CD8-positive, alpha-beta memory T cell (primary cell): Measurements from ENCODE around the gene TEX28. TPM values are rescaled to one million over a fixed set of nuclear protein-coding genes. Genes with fewer than 3 reads are reported as not detected.

ENCODE experiments used
- CTCF ChIA-PET: fragments of 350-600 bp; sonication (Branson Sonifier 250); formaldehyde crosslinking; loops from one replicate; lab custom pipeline; 2021; ENCODE audit warnings: antibody characterized with exemption; lab: Charles Lee
- POLR2A ChIA-PET: fragments of 350-600 bp; sonication (Branson Sonifier 250); formaldehyde crosslinking; loops from one replicate; lab custom pipeline; 2021; ENCODE audit warnings: antibody characterized with exemption; lab: Charles Lee
- DNase-seq, 5 donors: peaks; one replicate each; pipeline versions ENCODE4 v3.0.0 to v3.0.0-alpha.2; 2020 to 2022; ENCODE audit warnings: mixed read lengths in 1 of 5
- H3K27ac ChIP-seq: one replicate; pipeline ENCODE4 v1.7.0; 2013; ENCODE audit warnings: low read depth, mild to moderate bottlenecking, low read length, moderate library complexity
- H3K27me3 ChIP-seq: 2 replicates; pipeline ENCODE4 v1.7.0; 2013; ENCODE audit warnings: low read length, mild to moderate bottlenecking; ENCODE audit not compliant: insufficient read depth, poor library complexity, severe bottlenecking
- H3K36me3 ChIP-seq: 2 replicates; pipeline ENCODE4 v1.7.0; 2013; ENCODE audit warnings: mild to moderate bottlenecking, low read length, moderate library complexity; ENCODE audit not compliant: insufficient read depth
- H3K4me1 ChIP-seq: 2 replicates; pipeline ENCODE4 v1.7.0; 2013; ENCODE audit warnings: mild to moderate bottlenecking, low read length, moderate library complexity; ENCODE audit not compliant: insufficient read depth
- H3K4me3 ChIP-seq: 2 replicates; pipeline ENCODE4 v1.7.0; 2013; ENCODE audit warnings: mild to moderate bottlenecking, low read length
- H3K9me3 ChIP-seq: 2 replicates; pipeline ENCODE4 v1.7.0; 2013; ENCODE audit warnings: mild to moderate bottlenecking, low read length
- H3K27ac Mint-ChIP-seq, 8 donors: one replicate each; pipeline ENCODE4 v1.8.0; 2020 to 2021; ENCODE audit warnings: mixed read lengths in 8 of 8, mild to moderate bottlenecking in 6 of 8, inconsistent platforms in 3 of 8, moderate library complexity in 3 of 8
- H3K27me3 Mint-ChIP-seq, 2 donors: one replicate each; pipeline ENCODE4 v1.8.0; 2020 to 2021; ENCODE audit warnings: mixed read lengths in 2 of 2, mild to moderate bottlenecking in 1 of 2, moderate library complexity in 1 of 2
- H3K36me3 Mint-ChIP-seq, 3 donors: one replicate each; pipeline ENCODE4 v1.8.0; 2020 to 2021; ENCODE audit warnings: mixed read lengths in 3 of 3, inconsistent platforms in 1 of 3, mild to moderate bottlenecking in 1 of 3
- H3K4me1 Mint-ChIP-seq, 3 donors: one replicate each; pipeline ENCODE4 v1.8.0; 2020 to 2021; ENCODE audit warnings: mixed read lengths in 3 of 3, inconsistent platforms in 1 of 3, mild to moderate bottlenecking in 1 of 3
- H3K4me3 Mint-ChIP-seq, 7 donors: one replicate each; pipeline ENCODE4 v1.8.0; 2020 to 2021; ENCODE audit warnings: mixed read lengths in 7 of 7, mild to moderate bottlenecking in 6 of 7, moderate library complexity in 4 of 7, inconsistent platforms in 2 of 7
- H3K9me3 Mint-ChIP-seq, 5 donors: one replicate each; pipeline ENCODE4 v1.8.0; 2020 to 2022; ENCODE audit warnings: mixed read lengths in 5 of 5, mild to moderate bottlenecking in 3 of 5, moderate library complexity in 2 of 5, inconsistent platforms in 1 of 5
- polyA plus RNA-seq: library from polyadenylated mRNA; unstranded; fragments of 300-500 nt; fragmentation: Illumina TruSeq; gene quantifications from one replicate; pipeline ENCODE4 v1.2.3, GENCODE V29; 2021
- total RNA-seq, 2 experiments: library from RNA; stranded (reverse); gene quantifications; one replicate each; pipeline ENCODE4 v1.2.3, GENCODE V29; 2021

TEX28 gene
- total and polyA plus RNA-seq, 3 experiments from 2014 or later = not detected

- H3K4me3 ChIP-seq = no peak overlapping the region
- H3K4me1 ChIP-seq = peaks cover 21% of the 10 kb centered on the region
- H3K9me3 Mint-ChIP-seq = peaks cover 0 to 1% (median 0%) of the 10 kb centered on the region in 5 donors
- ChIA-PET CTCF (no interaction called here), POLR2A (no interaction called here)
- no peaks in the 10 kb centered on the region for H3K36me3 ChIP-seq
- H3K4me3 Mint-ChIP-seq = no peak overlapping the region
- H3K9me3 ChIP-seq = no peaks in the 10 kb centered on the region
- H3K27me3 ChIP-seq = no peaks in the 10 kb centered on the region
- peaks cover 0 to 13% of the 10 kb centered on the region in 2 donors for H3K27me3 Mint-ChIP-seq
- peak overlapping the region in 3 of 8 donors; percentile 11 to 80 (median 47) for H3K27ac Mint-ChIP-seq
- H3K27ac ChIP-seq = no peak overlapping the region
- no peak for DNase-seq
- peaks cover 32 to 46% (median 33%) of the 10 kb centered on the region in 3 donors for H3K4me1 Mint-ChIP-seq
- no peaks in the 10 kb centered on the region for H3K36me3 Mint-ChIP-seq
These were observed 26.2 kb upstream of the TEX28 start for GRCh38 chrX:154321152-154321551.

- peaks cover 25 to 38% (median 28%) of the 10 kb centered on the region in 3 donors for H3K4me1 Mint-ChIP-seq
- H3K4me1 ChIP-seq = peaks cover 14% of the 10 kb centered on the region
- peak overlapping the region in 2 of 8 donors; percentile 20 to 82 for H3K27ac Mint-ChIP-seq
- peaks cover 0 to 1% (median 0%) of the 10 kb centered on the region in 5 donors for H3K9me3 Mint-ChIP-seq
- CTCF ChIA-PET = no interaction called here
- no peak for DNase-seq
- no peak overlapping the region for H3K4me3 Mint-ChIP-seq
- peaks cover 0 to 12% of the 10 kb centered on the region in 2 donors for H3K27me3 Mint-ChIP-seq
- no peak overlapping the region for H3K27ac ChIP-seq
- no peak overlapping the region for H3K4me3 ChIP-seq
- no peaks in the 10 kb centered on the region for H3K9me3 ChIP-seq
- H3K27me3 ChIP-seq = no peaks in the 10 kb centered on the region
- H3K36me3 Mint-ChIP-seq = no peaks in the 10 kb centered on the region
- POLR2A ChIA-PET = no interaction called here
- no peaks in the 10 kb centered on the region for H3K36me3 ChIP-seq
These were observed 25.5 kb upstream of the TEX28 start for GRCh38 chrX:154320406-154320805.

- no peak overlapping the region for H3K4me3 ChIP-seq
- peaks cover 33 to 50% (median 43%) of the 10 kb centered on the region in 3 donors for H3K4me1 Mint-ChIP-seq
- DNase-seq = peak in 1 of 5 donors; percentile 17
- H3K9me3 Mint-ChIP-seq = peaks cover 0 to 1% (median 0%) of the 10 kb centered on the region in 5 donors
- H3K9me3 ChIP-seq = no peaks in the 10 kb centered on the region
- ChIA-PET CTCF (interaction anchor here (0.6 to 1.6 kb wide), 3 partner anchors 8 to 602 kb away, joined by 3 to 4 read pairs (median 3); no protein-coding TSS in a partner anchor), POLR2A (no interaction called here)
- H3K27ac Mint-ChIP-seq = peak overlapping the region in 3 of 8 donors; percentile 34 to 92 (median 37)
- H3K4me1 ChIP-seq = peaks cover 26% of the 10 kb centered on the region
- peak overlapping the region in 3 of 7 donors; percentile 29 to 81 (median 29) for H3K4me3 Mint-ChIP-seq
- peaks cover 0 to 3% (median 0%) of the 10 kb centered on the region in 3 donors for H3K36me3 Mint-ChIP-seq
- no peaks in the 10 kb centered on the region for H3K36me3 ChIP-seq
- peaks cover 0 to 11% of the 10 kb centered on the region in 2 donors for H3K27me3 Mint-ChIP-seq
- H3K27ac ChIP-seq = no peak overlapping the region
- no peaks in the 10 kb centered on the region for H3K27me3 ChIP-seq
These were observed 22.6 kb upstream of the TEX28 start for GRCh38 chrX:154317391-154317995.

- Histone ChIP-seq H3K27me3 (no peaks in the 10 kb centered on the region), H3K9me3 (no peaks in the 10 kb centered on the region), H3K36me3 (no peaks in the 10 kb centered on the region), H3K4me3 (no peak overlapping the region), H3K27ac (no peak overlapping the region), H3K4me1 (peaks cover 26% of the 10 kb centered on the region)
- no peak overlapping the region for H3K4me3 Mint-ChIP-seq
- H3K4me1 Mint-ChIP-seq = peaks cover 34 to 51% (median 50%) of the 10 kb centered on the region in 3 donors
- ChIA-PET CTCF (interaction anchor here (1.6 kb wide), 1 partner anchor 178 kb away, joined by 3 read pairs; no protein-coding TSS in a partner anchor), POLR2A (no interaction called here)
- H3K27ac Mint-ChIP-seq = peak overlapping the region in 1 of 8 donors; percentile 14
- H3K9me3 Mint-ChIP-seq = peaks cover 0 to under 1% (median 0%) of the 10 kb centered on the region in 5 donors
- DNase-seq = no peak
- H3K27me3 Mint-ChIP-seq = peaks cover 0 to 10% of the 10 kb centered on the region in 2 donors
- H3K36me3 Mint-ChIP-seq = peaks cover 0 to 3% (median 0%) of the 10 kb centered on the region in 3 donors
These were observed 20.5 kb upstream of the TEX28 start for GRCh38 chrX:154315416-154315815.

- Histone ChIP-seq H3K27me3 (no peaks in the 10 kb centered on the region), H3K36me3 (no peaks in the 10 kb centered on the region), H3K9me3 (no peaks in the 10 kb centered on the region), H3K4me1 (peaks cover 37% of the 10 kb centered on the region), H3K27ac (no peak overlapping the region), H3K4me3 (no peak overlapping the region)
- peak in 1 of 5 donors; percentile 28 for DNase-seq
- H3K4me3 Mint-ChIP-seq = peak overlapping the region in 5 of 7 donors; percentile 19 to 76 (median 39)
- H3K9me3 Mint-ChIP-seq = no peaks in the 10 kb centered on the region
- ChIA-PET CTCF (no interaction called here), POLR2A (no interaction called here)
- peaks cover 37 to 59% (median 54%) of the 10 kb centered on the region in 3 donors for H3K4me1 Mint-ChIP-seq
- H3K36me3 Mint-ChIP-seq = peaks cover 0 to 3% (median 0%) of the 10 kb centered on the region in 3 donors
- H3K27ac Mint-ChIP-seq = peak overlapping the region; percentile 82 to 97 (median 90)
- peaks cover 0 to 7% of the 10 kb centered on the region in 2 donors for H3K27me3 Mint-ChIP-seq
These were observed 18.2 kb upstream of the TEX28 start for GRCh38 chrX:154313147-154313546.

- CTCF ChIA-PET = no interaction called here
- H3K27ac Mint-ChIP-seq = peak overlapping the region; percentile 40 to 94 (median 64)
These were observed 17.2 kb upstream of the TEX28 start for GRCh38 chrX:154312116-154312515.

GRCh38 chrX:154310616-154311536, 16.0 kb upstream of the TEX28 start:
- Histone ChIP-seq H3K4me1 (peaks cover 42% of the 10 kb centered on the region), H3K27ac (no peak overlapping the region)
- CTCF ChIA-PET = interaction anchor here (1.2 kb wide), 1 partner anchor 219 kb away, joined by 4 read pairs; no protein-coding TSS in a partner anchor

More at GRCh38 chrX:154312116-154312515, 17.2 kb upstream of the TEX28 start:
- H3K27ac ChIP-seq = no peak overlapping the region
- no peaks in the 10 kb centered on the region for H3K9me3 Mint-ChIP-seq
- peaks cover 39 to 63% (median 57%) of the 10 kb centered on the region in 3 donors for H3K4me1 Mint-ChIP-seq
- POLR2A ChIA-PET = no interaction called here
- H3K4me1 ChIP-seq = peaks cover 41% of the 10 kb centered on the region
- H3K4me3 ChIP-seq = no peak overlapping the region
- no peak for DNase-seq
- H3K27me3 ChIP-seq = no peaks in the 10 kb centered on the region
- H3K36me3 Mint-ChIP-seq = peaks cover 0 to 3% (median 0%) of the 10 kb centered on the region in 3 donors
- H3K4me3 Mint-ChIP-seq = no peak overlapping the region
- H3K9me3 ChIP-seq = no peaks in the 10 kb centered on the region
- H3K36me3 ChIP-seq = no peaks in the 10 kb centered on the region
- peaks cover 0 to 2% of the 10 kb centered on the region in 2 donors for H3K27me3 Mint-ChIP-seq

More at GRCh38 chrX:154310616-154311536, 16.0 kb upstream of the TEX28 start:
- peak overlapping the region; percentile 39 to 72 (median 54) for H3K27ac Mint-ChIP-seq
- H3K36me3 Mint-ChIP-seq = peaks cover 0 to 3% (median 0%) of the 10 kb centered on the region in 3 donors
- no peaks in the 10 kb centered on the region for H3K36me3 ChIP-seq
- no peaks in the 10 kb centered on the region for H3K9me3 ChIP-seq
- H3K27me3 ChIP-seq = no peaks in the 10 kb centered on the region
- no peak overlapping the region for H3K4me3 ChIP-seq
- POLR2A ChIA-PET = no interaction called here
- H3K4me1 Mint-ChIP-seq = peaks cover 39 to 65% (median 59%) of the 10 kb centered on the region in 3 donors
- DNase-seq = no peak
- no peak overlapping the region for H3K4me3 Mint-ChIP-seq
- H3K27me3 Mint-ChIP-seq = no peaks in the 10 kb centered on the region
- no peaks in the 10 kb centered on the region for H3K9me3 Mint-ChIP-seq
